ENCODE measurements around the gene AAMDC.

The AAMDC gene

GRCh38 chr11:77820565-77821348 is at the start of gene AAMDC, which contains the start of gene RSF1:
AAMDC (plus strand) TSS chr11:77821144; CDS start chr11:77842497, 21,353 bp downstream.
RSF1 (minus strand) TSS chr11:77820722; CDS start chr11:77820714, 8 bp downstream.
- peak; percentile 91 for DNase-seq

DNA sequence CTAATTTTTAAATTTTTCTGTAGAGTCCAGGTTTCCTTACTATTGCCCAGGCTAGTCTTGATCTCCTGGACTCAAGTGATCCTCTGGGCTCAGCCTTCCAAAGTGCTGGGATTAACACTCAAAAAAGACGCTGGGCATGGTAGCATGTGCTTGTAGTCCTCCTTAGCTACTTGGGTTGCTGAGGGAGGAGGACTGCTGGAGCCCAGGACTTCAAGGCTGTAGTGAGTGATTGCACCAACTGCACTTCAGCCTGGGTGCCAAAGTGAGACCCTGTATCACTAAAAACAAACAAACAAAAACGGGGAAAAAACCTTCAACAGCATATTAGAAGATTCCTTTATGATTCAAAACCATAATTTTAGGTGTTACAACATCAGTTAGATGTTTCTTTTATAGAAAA is 45.0 kb upstream of the AAMDC start:
- DNase-seq: no peak

DNA sequence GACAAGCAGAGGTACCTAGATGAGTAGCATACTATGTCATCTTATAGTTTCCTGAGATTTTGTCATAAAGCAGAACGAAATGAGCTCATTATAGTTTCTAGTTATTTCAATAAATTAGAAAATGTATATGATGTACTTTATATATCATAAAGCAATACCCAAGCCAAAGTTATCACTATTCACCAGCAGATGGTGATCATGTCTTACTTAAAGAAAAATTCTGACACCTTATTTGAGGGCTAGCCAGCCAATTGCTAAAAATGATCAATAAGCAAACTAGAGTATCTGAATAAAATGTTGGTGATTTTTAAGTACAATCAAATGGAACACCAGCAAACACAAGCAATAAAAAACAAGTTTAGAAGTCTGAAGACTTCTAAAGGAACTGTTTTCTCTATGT is 44.5 kb upstream of the AAMDC start:
- no peak for DNase-seq

GRCh38 chr11:77778118-77778517 is 42.8 kb upstream of the AAMDC start:
- DNase-seq: no peak

DNA sequence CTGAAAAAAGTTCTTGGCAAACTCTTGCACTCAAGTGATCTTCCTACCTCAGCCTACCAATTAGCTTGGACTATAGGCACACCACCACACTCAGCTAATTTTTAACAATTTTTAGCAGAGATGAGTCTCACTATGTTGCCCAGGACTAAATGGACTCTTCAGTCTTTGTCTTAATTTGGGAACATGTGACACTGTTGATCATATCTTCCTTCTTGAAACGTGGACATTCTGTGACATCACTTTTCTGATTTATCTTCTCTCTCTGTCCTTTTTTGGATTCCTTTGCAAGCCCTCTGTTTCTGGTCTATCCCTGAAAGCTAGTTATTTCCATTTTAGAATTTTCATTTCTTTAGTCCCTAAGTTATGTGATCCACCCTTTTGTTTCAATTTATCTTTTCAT is 42.4 kb upstream of the AAMDC start:
- DNase-seq: no peak

GRCh38 chr11:77779935-77780334 is 41.0 kb upstream of the AAMDC start:
- DNase-seq: no peak

GRCh38 chr11:77783025-77783424 is 37.9 kb upstream of the AAMDC start:
- no peak for DNase-seq

- no peak for DNase-seq
Measured at GRCh38 chr11:77784572-77784971, 36.4 kb upstream of the AAMDC start.

DNA sequence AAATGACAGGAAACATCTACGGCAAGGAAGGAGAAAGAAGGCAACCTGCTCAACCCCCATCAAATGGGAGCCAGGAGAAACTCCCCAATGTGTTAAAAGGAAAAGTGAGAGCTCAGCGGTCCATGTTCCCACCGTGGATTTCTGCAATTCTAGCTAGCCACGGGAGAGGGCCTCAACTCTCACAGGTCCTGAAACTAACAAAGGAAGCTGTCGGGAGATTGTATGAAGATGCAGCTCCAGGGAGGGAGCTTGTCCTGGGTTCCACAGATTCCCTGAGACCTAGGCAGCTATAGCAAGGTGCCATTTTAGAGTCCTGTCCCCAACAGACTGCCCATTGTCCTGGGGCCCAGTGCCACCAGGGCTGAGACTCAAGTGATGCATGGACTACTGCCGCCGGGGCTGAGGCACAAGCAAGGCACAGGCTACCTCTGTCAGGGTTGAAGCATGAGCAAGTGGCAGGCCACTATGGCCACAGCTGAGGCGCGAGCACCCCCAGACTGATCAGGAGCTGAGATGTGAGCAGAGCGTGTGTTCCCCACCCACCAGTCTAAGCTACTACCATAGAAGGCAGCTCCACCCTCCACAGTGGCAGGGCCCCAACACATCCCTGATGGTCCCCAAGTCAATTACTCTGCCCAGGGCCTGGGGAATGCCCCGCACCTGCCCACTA is 31.7 kb upstream of the AAMDC start:
- no peak for DNase-seq

DNA sequence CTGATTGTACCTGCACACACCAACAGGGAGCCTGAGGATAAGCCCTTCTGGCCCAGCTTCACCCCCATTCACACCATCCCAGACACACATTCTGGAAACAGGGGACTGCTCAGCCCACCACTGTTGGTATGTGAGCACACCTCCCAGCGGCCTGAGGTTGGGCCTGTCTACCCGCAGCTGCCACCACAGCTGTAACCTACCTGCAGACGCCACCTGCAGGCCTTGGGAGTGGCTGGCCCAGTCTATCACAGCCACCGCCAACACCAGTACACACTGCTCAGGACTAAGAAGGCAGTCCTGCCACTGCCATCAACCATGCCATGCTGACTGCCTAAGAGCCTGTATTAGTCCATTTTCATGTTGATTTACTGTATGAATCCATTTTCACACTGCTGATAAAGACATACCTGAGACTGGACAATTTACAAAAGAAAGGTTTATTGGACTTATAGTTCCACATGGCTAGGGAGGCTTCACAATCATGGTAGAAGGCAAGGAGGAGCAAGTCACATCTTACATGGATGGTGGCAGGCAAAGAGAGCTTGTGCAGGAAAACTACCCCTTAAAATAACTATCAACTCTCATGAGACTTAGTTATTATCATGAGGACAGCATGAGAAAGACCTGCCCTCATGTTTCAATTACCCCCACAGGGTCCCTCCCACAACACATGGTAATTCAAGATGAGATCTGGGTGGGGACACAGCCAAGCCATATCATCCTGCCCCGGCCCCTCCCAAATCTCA is 31.0 kb upstream of the AAMDC start:
- DNase-seq: no peak

DNA sequence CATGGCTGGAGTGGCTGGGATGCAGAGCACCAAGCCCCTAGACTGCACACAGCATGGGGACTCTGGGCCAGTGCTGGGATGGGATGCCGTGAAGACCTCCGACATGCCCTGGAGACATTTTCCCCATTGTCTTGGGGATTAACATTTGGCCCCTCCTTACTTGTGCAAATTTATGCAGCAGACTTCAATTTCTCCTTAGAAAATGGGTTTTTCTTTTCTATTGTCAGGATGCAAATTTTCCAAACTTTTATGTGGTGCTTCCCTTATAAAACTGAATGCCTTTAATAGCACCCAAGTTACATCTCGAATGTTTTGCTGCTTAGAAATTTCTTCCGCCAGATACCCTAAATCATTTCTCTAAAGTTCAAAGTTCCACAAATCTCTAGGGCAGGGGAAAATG is 29.6 kb upstream of the AAMDC start:
- no peak for DNase-seq

GRCh38 chr11:77793972-77794371 is 27.0 kb upstream of the AAMDC start:
- no peak for DNase-seq

DNA sequence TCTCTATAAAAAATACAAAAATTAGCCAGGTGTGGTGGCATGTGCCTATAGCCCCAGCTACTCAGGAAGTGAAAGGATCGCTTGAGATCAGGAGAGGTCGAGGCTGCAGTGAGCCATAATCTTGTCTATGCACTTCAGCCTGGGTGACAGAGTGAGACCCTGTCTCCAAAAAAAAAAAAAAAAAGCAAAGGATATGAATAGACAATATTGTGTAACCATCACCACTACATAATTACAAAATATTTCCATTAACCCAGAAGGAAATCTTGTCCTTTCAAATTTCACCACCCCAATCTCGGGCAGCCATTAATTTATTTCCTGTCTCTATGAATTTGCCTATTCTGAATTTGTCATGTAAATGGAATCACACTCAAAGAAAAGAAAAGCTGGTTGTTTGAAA is 21.6 kb upstream of the AAMDC start:
- DNase-seq: no peak

DNA sequence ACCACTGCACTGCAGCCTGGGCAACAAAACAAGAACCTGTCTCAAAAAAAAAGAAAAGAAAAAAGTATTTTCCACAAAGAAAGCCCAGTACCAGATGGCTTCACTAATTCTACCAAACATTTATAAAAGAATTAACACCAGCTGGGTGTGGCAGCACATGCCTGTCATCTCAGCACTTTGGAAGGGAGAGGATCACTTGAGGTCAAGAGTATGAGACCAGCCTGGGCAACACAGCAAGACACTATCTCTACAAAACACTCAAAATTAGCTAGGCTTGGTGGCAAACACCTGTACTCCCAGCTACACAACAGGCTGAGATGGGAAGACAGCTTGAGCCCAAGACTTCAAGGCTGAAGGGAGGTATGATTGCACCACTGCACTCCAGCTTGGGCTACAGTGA is 20.5 kb upstream of the AAMDC start:
- no peak for DNase-seq

GRCh38 chr11:77801477-77801876 is 19.5 kb upstream of the AAMDC start:
- no peak for DNase-seq

DNA sequence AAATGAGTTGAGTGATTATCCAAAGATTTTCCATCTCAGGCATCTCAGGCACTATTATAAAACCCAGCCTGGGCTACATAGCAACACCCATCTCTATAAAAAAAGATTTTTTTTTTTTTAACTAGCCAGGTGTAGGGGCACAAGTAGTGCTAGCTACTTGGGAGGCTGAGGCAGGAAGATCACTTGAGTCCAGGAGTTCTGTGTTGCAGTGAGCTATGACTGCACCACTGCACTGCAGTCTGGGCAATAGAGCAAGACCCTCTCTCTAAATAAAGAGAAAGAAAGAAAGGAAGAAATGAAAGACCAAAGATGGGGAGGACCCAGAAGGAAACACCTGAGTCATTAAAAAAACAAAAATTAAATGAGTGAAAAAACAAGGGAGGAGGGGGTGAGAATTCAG is 14.5 kb upstream of the AAMDC start:
- DNase-seq: no peak

GRCh38 chr11:77806993-77807392 is 14.0 kb upstream of the AAMDC start:
- no peak for DNase-seq

GRCh38 chr11:77813256-77813655 is 7.7 kb upstream of the AAMDC start:
- no peak for DNase-seq

DNA sequence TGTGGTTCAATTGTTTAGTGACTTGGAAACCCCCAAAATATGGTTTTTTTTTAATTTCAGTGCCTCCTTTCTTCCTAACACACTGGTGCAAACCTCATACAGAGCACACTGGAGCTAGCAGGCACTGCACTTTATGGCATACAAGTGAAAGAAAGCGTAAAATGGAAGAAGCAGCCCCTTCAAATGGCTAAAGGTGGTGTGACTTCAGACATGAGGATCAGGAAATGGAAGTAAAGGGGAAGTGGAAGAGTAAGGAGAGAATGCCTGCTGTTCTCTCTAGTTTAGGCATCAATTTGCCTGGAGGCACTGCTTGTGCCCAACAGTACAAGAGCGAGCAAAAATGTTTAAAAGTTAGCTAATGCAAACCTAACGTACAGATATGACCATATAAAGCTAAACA is 6.1 kb upstream of the AAMDC start:
- no peak for DNase-seq

GRCh38 chr11:77815459-77815858 is 5.5 kb upstream of the AAMDC start:
- no peak for DNase-seq

DNA sequence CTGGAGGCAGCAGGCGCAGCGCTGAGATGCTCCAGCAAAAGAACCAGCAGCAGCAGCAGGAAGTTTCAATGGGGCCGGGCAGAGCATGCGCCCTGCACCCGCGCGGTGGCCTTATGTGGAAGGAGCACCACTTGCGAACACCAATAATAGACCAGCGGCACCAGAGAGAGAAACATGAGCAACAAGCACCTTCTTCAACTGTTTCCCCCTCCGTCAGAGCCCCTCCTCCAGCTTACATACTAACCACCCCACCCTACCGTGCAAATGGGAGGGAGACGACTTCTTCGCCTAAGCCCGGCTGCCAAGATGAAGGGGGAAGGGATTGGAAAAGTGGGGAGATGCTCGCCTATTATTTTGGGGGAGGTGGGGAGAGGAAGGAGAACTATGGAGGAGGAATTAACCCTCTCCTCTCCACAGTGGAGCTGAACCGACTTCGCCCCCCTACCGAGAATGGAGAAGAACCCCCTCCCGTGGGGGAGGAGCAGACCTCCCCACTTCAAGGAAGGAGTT is 1.5 kb upstream of the AAMDC start:
- peak; percentile 49 for DNase-seq

- DNase-seq: no peak
Measured at GRCh38 chr11:77819921-77820564, 901 bp upstream of the AAMDC start.

- DNase-seq: no peak
Measured at GRCh38 chr11:77821349-77821851, 456 bp downstream of the AAMDC start.
